OCI-LY1 (cell line): ENCODE data around the gene HOPX.

ENCODE experiments used
- H2AFZ ChIP-seq: fragments of 200-600 bp; sonication (generic), shearing (Covaris generic); 2 replicates; pipeline ENCODE4 v1.6.0; 2014; ENCODE audit warnings: antibody characterized with exemption, mild to moderate bottlenecking, low read length
- H3F3A ChIP-seq: fragments of 200-600 bp; sonication (generic), shearing (Covaris generic); 2 replicates; pipeline ENCODE4 v1.6.0; 2014; ENCODE audit warnings: mild to moderate bottlenecking, antibody characterized with exemption, low read length, moderate library complexity; ENCODE audit not compliant: insufficient read depth
- H3K27ac ChIP-seq: fragments of 200-600 bp; sonication (generic); 2 replicates; pipeline ENCODE4 v1.5.1; 2014; ENCODE audit warnings: low read length, mixed run types, mild to moderate bottlenecking, low read depth; ENCODE audit not compliant: poor library complexity, severe bottlenecking
- H3K27me3 ChIP-seq: fragments of 200-600 bp; sonication (generic); 2 replicates; pipeline ENCODE4 v1.6.0; 2014; ENCODE audit warnings: antibody characterized with exemption, mild to moderate bottlenecking, low read length, moderate library complexity; ENCODE audit not compliant: insufficient read depth
- H3K36me3 ChIP-seq: fragments of 200-600 bp; sonication (generic); 2 replicates; pipeline ENCODE4 v1.6.1; 2014; ENCODE audit warnings: mild to moderate bottlenecking, antibody characterized with exemption, low read length, moderate library complexity, mixed read lengths; ENCODE audit not compliant: insufficient read depth
- H3K4me1 ChIP-seq: fragments of 200-600 bp; sonication (generic); 2 replicates; pipeline ENCODE4 v1.5.1; 2014; ENCODE audit warnings: mild to moderate bottlenecking, low read length, moderate library complexity; ENCODE audit not compliant: insufficient read depth, severe bottlenecking
- H3K4me2 ChIP-seq: fragments of 200-600 bp; sonication (generic), shearing (Covaris generic); 2 replicates; pipeline ENCODE4 v1.6.1; 2014; ENCODE audit warnings: low read length
- H3K4me3 ChIP-seq: fragments of 200-600 bp; sonication (generic); 2 replicates; pipeline ENCODE4 v1.5.1; 2014; ENCODE audit warnings: low read length, low read depth, mild to moderate bottlenecking, mixed read lengths; ENCODE audit not compliant: poor library complexity, severe bottlenecking
- H3K79me2 ChIP-seq: fragments of 200-600 bp; shearing (Covaris generic); 2 replicates; pipeline ENCODE4 v1.6.1; 2016; ENCODE audit warnings: mixed run types, low read length, mixed read lengths; ENCODE audit not compliant: insufficient read depth
- H3K9ac ChIP-seq: fragments of 200-600 bp; sonication (generic), shearing (Covaris generic); 2 replicates; pipeline ENCODE4 v1.6.1; 2014; ENCODE audit warnings: mild to moderate bottlenecking, low read length, mixed read lengths
- H3K9me2 ChIP-seq: fragments of 200-600 bp; sonication (generic), shearing (Covaris generic); 2 replicates; pipeline ENCODE4 v1.6.1; 2014; ENCODE audit warnings: low read depth, mild to moderate bottlenecking, low read length, mixed read lengths
- H3K9me3 ChIP-seq: fragments of 200-600 bp; shearing (Covaris generic); 2 replicates; pipeline ENCODE4 v1.6.1; 2014; ENCODE audit warnings: low read length, mixed read lengths
- H4K20me1 ChIP-seq: fragments of 200-600 bp; sonication (generic), shearing (Covaris generic); 2 replicates; pipeline ENCODE4 v1.6.0; 2016; ENCODE audit warnings: mild to moderate bottlenecking, low read length; ENCODE audit not compliant: insufficient read depth
- CTCF ChIP-seq: fragments of 200-600 bp; sonication (generic), shearing (Covaris generic); IDR thresholded peaks from 2 replicates; pipeline ENCODE4 v1.5.1; 2017; ENCODE audit warnings: mild to moderate bottlenecking, antibody characterized with exemption, low read length, moderate library complexity, mixed read lengths
- EZH2 ChIP-seq: fragments of 200-600 bp; sonication (generic), shearing (Covaris generic); IDR thresholded peaks from 2 replicates; pipeline ENCODE4 v1.8.0; 2017; ENCODE audit warnings: borderline replicate concordance, mixed run types, mild to moderate bottlenecking, antibody characterized with exemption, low read length, moderate library complexity, mixed read lengths

The HOPX gene

GRCh38 chr4:56655627-56656345 is 25.3 kb downstream of the HOPX start:
- no peaks in the 10 kb centered on the region for H3F3A ChIP-seq
- H3K4me1 ChIP-seq, result no peaks in the 10 kb centered on the region
- no peak overlapping the region for H3K9ac ChIP-seq
- no peak overlapping the region for H3K4me2 ChIP-seq
- H3K27ac ChIP-seq, result no peak overlapping the region
- no peak overlapping the region for H3K4me3 ChIP-seq
- H3K9me2 ChIP-seq, result no peaks in the 10 kb centered on the region
- no peaks in the 10 kb centered on the region for H3K9me3 ChIP-seq
- no peaks in the 10 kb centered on the region for H3K79me2 ChIP-seq
- TF ChIP-seq EZH2, result no peak
- TF ChIP-seq CTCF, result no peak
- H3K27me3 ChIP-seq, result 0 out of 2 replicates have a peak, but pooled peaks cover 6% of the 10 kb centered on the region
- H2AFZ ChIP-seq, result no peak overlapping the region
- H4K20me1 ChIP-seq, result no peaks in the 10 kb centered on the region
- no peaks in the 10 kb centered on the region for H3K36me3 ChIP-seq

DNA sequence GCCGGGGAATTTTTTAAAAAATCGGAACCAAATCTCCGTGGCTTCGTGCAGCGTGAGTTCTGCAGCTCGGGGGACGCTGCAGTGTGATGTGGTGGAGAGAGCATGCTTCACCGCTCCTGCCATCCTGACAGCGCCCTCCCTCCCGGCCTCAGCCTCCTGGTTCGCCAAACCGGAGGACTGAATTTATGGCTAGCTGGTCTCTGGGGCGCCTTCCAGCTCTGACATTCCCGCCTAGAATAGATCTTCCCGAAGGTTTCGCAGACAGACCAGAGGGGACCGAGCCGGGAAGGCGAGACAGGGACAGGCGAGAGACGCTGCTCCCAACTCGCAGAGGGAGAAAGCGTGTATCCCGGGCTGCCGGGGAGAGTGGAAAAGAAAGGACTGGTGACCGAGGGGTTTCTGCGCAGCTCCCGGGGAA is 25.9 kb downstream of the HOPX start:
- Histone ChIP-seq H3K9me3 (no peaks in the 10 kb centered on the region), H3K4me3 (no peak overlapping the region), H3K4me2 (no peak overlapping the region), H4K20me1 (no peaks in the 10 kb centered on the region), H3K9ac (no peak overlapping the region), H2AFZ (no peak overlapping the region), H3F3A (no peaks in the 10 kb centered on the region), H3K27ac (no peak overlapping the region), H3K4me1 (no peaks in the 10 kb centered on the region), H3K27me3 (0 out of 2 replicates have a peak, but pooled peaks cover 6% of the 10 kb centered on the region), H3K36me3 (no peaks in the 10 kb centered on the region), H3K79me2 (no peaks in the 10 kb centered on the region), H3K9me2 (no peaks in the 10 kb centered on the region)
- TF ChIP-seq EZH2 (no peak), CTCF (no peak)

- H3K79me2 ChIP-seq, result no peaks in the 10 kb centered on the region
- 0 out of 2 replicates have a peak, but pooled peaks cover 6% of the 10 kb centered on the region for H3K27me3 ChIP-seq
- no peaks in the 10 kb centered on the region for H4K20me1 ChIP-seq
- H3K9me2 ChIP-seq, result no peaks in the 10 kb centered on the region
- H3K4me3 ChIP-seq, result no peak overlapping the region
- no peaks in the 10 kb centered on the region for H3K36me3 ChIP-seq
- H3K4me1 ChIP-seq, result no peaks in the 10 kb centered on the region
- H3F3A ChIP-seq, result no peaks in the 10 kb centered on the region
- H3K27ac ChIP-seq, result no peak overlapping the region
- no peak overlapping the region for H2AFZ ChIP-seq
- H3K9ac ChIP-seq, result no peak overlapping the region
- TF ChIP-seq CTCF (no peak), EZH2 (no peak)
- no peaks in the 10 kb centered on the region for H3K9me3 ChIP-seq
- no peak overlapping the region for H3K4me2 ChIP-seq
Observed at GRCh38 chr4:56654238-56654632, 26.9 kb downstream of the HOPX start.
